ENCODE measurements around the gene CCDC179.

CCDC179 gene

DNA sequence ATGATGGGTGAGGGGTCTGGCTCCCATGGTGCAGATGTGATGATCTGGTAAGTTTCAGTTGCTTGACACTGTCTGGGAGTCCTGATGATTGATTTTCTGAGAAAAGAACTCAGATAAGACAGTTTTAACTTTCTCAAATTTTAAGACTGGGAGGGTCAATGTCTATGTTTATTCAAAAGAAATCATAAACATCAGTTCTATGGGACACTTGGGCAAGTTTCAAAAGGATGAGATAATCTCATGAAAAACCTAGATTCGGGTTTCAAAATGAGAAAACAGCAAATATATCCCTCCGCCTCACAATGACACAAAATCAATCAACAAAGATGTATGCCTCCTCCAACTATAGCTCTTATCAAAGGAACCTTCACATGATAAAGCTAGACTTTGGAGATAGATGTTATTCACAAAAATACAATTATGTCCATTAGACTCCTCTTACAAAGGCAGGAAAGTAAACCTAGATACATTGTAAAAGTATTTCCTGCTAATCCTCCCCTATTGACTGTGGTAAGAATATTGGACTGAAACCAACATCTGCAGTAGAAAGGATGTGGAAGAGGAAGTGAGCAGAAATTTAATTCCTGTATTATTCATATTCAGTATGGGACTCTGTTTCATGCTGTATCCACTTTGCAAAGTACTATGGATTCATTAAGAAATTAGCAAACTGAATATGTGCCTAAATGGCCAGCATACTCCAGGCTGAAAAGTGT lies 52.3 kb downstream of the CCDC179 start:
- no peak for DNase-seq

DNA sequence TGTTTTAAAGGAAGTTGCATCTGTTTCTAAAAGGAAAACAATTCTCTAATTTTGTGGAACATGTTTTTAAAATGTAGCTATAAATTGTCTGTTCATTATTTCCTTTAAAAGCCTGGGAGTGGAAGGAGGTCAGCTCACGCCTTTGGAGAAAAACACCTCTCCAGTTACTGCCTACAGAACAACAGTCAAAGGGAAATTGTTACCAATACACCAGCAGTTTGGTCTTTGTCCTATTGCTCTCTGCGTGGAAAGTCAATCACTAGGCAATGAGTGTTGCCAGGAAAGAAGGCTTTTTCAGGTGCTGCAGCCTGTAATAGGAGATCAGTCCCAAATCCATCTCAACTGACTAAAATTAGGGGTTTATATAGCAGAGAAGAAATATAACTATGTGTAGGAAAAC lies 52.9 kb downstream of the CCDC179 start:
- no peak for DNase-seq

GRCh38 chr11:22802861-22803260 lies 57.4 kb downstream of the CCDC179 start:
- no peak for DNase-seq

DNA sequence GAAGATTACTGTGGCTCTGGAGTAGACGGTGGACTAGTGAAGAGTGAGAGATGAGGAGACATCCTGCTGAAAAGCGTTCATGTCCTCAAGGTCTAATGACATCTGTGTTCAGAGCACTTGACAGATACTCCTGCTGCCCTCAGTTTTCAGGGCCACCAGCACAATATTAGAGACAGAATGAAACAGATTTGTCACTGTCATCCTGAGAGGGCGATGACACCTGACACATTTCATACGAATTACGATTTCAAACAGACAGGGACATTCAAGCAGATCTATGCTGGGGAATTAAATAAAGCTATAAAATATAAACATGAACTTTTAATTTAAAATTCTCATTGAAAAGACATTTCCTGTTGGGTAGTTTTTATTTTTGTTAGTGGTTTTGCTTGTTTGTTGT lies 59.8 kb downstream of the CCDC179 start:
- DNase-seq = no peak

DNA sequence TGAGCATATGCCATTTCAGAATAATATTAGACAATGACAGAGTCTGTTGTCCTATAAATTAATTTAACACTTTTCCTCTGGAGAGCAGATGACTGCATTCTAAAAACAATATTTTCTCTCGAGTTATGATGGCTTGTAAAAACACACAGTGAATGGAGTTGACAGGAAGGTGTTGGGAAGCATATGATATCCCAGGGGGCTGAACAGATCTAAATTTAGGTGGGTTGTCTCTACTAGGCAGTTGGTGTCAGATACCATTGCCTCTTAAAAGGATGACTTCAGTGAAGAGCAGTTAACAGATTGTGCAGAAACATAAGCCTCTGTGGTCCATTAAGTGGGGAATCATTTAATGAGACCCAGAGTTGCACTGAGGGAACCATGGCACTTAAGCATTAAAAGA lies 61.4 kb downstream of the CCDC179 start:
- DNase-seq = no peak

DNA sequence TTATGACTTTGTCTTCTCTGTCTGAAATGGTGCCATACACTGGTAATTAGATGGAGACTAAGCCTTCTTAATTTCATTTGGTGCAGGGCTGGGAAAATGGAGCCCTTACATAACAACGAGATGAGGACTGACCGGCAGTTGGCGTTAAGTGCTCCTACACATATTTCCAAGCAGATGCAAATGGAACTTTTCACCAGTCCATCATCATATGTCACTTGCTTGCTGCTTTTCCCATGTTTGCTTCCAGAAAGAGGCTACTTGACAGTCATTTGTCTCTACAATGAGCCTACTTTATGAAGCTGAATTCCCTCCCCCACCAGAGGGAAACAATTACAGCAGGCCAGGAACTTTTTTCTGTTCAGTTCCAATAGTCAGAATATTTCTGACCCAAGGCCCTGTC lies 63.2 kb downstream of the CCDC179 start:
- DNase-seq = no peak
